Measurements from ENCODE around the gene KCND2. TPM values are rescaled to one million over a fixed set of nuclear protein-coding genes. Genes with fewer than 3 reads are reported as not detected.

Gene KCND2
- polyA plus RNA-seq, 1 of the 3 experiments (the other 2 are of a cell fraction): not detected

DNA sequence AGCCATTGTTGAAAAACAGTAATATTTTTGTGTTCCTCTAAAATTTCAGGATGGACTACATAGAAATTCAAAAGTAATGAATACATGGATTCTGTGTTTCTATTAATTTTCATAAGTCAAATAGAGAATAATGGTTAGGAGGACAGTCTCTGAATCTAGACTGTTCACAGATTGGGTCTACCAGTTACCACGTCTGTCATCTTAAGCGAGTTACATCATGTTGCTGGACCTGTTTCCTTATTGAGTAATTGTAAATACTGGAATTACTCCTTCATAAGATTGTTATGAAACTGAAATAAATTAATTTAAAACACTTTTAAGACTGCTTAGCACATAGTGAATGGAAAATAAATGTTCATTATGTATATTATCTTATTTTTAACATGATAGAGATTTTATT lies 172.3 kb downstream of the KCND2 start:
- Histone ChIP-seq H3K79me2 (ENCODE audit: insufficient read depth) (no peaks in the 10 kb centered on the region), H3F3A (replicated peaks; ENCODE audit: insufficient read depth) (no peaks in the 10 kb centered on the region), H2AFZ (ENCODE audit: low read depth) (no peak overlapping the region), H4K20me1 (ENCODE audit: insufficient read depth) (no peaks in the 10 kb centered on the region), H3K4me2 (no peak overlapping the region), H3K27ac (ENCODE audit: low read depth in 2 of 2, low read length in 1 of 2) (no peak overlapping the region), H3K9me3 (no peaks in the 10 kb centered on the region), H3K27me3 (ENCODE audit: insufficient read depth) (no peaks in the 10 kb centered on the region), H3K9me2 (no peaks in the 10 kb centered on the region), H3K9ac (no peak overlapping the region), H3K36me3 (replicated peaks in 1 of 2; ENCODE audit: control insufficient read depth in 1 of 2, insufficient read depth in 2 of 2, low read length in 1 of 2) (no peaks in the 10 kb centered on the region), H3K4me1 (ENCODE audit: control insufficient read depth in 1 of 2, insufficient read depth in 2 of 2, low read depth in 1 of 2, low read length in 1 of 2) (no peaks in the 10 kb centered on the region), H3K4me3 (ENCODE audit: low read depth in 2 of 2, low read length in 1 of 2) (no peak overlapping the region)
- ChIA-PET CTCF (no interaction called here), POLR2A (no interaction called here)
- 1% methylated on average over 2 of the region's 2 CpGs for WGBS (ENCODE audit: low lambda C conversion rate)
- DNase-seq: no peak
- TF ChIP-seq NRF1 (IDR thresholded peaks at IDR 0.05; ENCODE audit: low read depth, low read length) (no peak), MXI1 (IDR thresholded peaks at IDR 0.05; ENCODE audit: low read depth, low read length) (no peak), JUND (IDR thresholded peaks at IDR 0.05) (no peak), SIN3A (IDR thresholded peaks at IDR 0.05; ENCODE audit: borderline replicate concordance, low read depth, low read length) (no peak), SMC3 (IDR thresholded peaks at IDR 0.05; ENCODE audit: low read depth, low read length) (no peak), FOSL2 (IDR thresholded peaks at IDR 0.05; ENCODE audit: borderline replicate concordance, low read depth) (no peak), RCOR1 (IDR thresholded peaks at IDR 0.05; ENCODE audit: low read length) (no peak), GABPA (IDR thresholded peaks at IDR 0.05; ENCODE audit: low read depth) (no peak)
- TF ChIP-seq, protein P1, sequence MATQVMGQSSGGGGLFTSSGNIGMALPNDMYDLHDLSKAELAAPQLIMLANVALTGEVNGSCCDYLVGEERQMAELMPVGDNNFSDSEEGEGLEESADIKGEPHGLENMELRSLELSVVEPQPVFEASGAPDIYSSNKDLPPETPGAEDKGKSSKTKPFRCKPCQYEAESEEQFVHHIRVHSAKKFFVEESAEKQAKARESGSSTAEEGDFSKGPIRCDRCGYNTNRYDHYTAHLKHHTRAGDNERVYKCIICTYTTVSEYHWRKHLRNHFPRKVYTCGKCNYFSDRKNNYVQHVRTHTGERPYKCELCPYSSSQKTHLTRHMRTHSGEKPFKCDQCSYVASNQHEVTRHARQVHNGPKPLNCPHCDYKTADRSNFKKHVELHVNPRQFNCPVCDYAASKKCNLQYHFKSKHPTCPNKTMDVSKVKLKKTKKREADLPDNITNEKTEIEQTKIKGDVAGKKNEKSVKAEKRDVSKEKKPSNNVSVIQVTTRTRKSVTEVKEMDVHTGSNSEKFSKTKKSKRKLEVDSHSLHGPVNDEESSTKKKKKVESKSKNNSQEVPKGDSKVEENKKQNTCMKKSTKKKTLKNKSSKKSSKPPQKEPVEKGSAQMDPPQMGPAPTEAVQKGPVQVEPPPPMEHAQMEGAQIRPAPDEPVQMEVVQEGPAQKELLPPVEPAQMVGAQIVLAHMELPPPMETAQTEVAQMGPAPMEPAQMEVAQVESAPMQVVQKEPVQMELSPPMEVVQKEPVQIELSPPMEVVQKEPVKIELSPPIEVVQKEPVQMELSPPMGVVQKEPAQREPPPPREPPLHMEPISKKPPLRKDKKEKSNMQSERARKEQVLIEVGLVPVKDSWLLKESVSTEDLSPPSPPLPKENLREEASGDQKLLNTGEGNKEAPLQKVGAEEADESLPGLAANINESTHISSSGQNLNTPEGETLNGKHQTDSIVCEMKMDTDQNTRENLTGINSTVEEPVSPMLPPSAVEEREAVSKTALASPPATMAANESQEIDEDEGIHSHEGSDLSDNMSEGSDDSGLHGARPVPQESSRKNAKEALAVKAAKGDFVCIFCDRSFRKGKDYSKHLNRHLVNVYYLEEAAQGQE (IDR thresholded peaks at IDR 0.05; ENCODE audit: low read depth, low read length): no peak
- TF ChIP-seq, protein P2, sequence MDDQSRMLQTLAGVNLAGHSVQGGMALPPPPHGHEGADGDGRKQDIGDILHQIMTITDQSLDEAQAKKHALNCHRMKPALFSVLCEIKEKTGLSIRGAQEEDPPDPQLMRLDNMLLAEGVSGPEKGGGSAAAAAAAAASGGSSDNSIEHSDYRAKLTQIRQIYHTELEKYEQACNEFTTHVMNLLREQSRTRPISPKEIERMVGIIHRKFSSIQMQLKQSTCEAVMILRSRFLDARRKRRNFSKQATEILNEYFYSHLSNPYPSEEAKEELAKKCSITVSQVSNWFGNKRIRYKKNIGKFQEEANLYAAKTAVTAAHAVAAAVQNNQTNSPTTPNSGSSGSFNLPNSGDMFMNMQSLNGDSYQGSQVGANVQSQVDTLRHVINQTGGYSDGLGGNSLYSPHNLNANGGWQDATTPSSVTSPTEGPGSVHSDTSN (IDR thresholded peaks at IDR 0.05): no peak

DNA sequence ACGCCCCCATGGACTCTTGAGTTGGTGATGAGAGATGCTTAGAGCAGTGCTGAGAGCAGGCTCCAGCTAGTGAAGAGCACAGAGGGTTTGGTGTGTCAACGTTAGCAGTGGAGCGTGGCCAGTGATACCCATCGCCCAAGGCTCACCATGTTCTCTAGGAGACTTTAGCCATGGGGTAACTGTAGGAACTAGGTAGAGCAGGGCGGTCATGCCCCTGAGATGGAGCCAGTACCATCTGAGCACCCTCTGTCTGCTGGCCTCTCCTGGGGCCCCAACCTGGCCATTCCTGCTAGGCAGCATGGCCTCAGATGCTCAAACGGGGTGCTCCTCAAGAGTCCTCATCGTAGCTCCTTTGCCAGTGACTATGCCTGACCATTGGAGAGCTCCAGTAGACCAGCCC lies 179.7 kb downstream of the KCND2 start:
- Histone ChIP-seq H3K4me2 (no peak overlapping the region), H3K79me2 (ENCODE audit: insufficient read depth) (no peaks in the 10 kb centered on the region), H3K27me3 (ENCODE audit: insufficient read depth) (no peaks in the 10 kb centered on the region), H3K9me3 (no peaks in the 10 kb centered on the region), H3K4me3 (ENCODE audit: low read depth in 2 of 2, low read length in 1 of 2) (no peak overlapping the region), H3K9me2 (no peaks in the 10 kb centered on the region), H3K27ac (ENCODE audit: low read depth in 2 of 2, low read length in 1 of 2) (no peak overlapping the region), H3K4me1 (ENCODE audit: control insufficient read depth in 1 of 2, insufficient read depth in 2 of 2, low read depth in 1 of 2, low read length in 1 of 2) (no peaks in the 10 kb centered on the region), H2AFZ (ENCODE audit: low read depth) (no peak overlapping the region), H3K36me3 (replicated peaks in 1 of 2; ENCODE audit: control insufficient read depth in 1 of 2, insufficient read depth in 2 of 2, low read length in 1 of 2) (no peaks in the 10 kb centered on the region), H3F3A (replicated peaks; ENCODE audit: insufficient read depth) (no peaks in the 10 kb centered on the region), H3K9ac (no peak overlapping the region), H4K20me1 (ENCODE audit: insufficient read depth) (no peaks in the 10 kb centered on the region)
- CTCF ChIA-PET: no interaction called here
- DNase-seq: no peak
- 13% methylated on average over 5 of the region's 7 CpGs for WGBS (ENCODE audit: low lambda C conversion rate)
- POLR2A ChIA-PET: no interaction called here
- TF ChIP-seq EZH2phosphoT487 (IDR thresholded peaks at IDR 0.05; ENCODE audit: borderline replicate concordance, low read depth): no peak
- TF ChIP-seq, protein P3, sequence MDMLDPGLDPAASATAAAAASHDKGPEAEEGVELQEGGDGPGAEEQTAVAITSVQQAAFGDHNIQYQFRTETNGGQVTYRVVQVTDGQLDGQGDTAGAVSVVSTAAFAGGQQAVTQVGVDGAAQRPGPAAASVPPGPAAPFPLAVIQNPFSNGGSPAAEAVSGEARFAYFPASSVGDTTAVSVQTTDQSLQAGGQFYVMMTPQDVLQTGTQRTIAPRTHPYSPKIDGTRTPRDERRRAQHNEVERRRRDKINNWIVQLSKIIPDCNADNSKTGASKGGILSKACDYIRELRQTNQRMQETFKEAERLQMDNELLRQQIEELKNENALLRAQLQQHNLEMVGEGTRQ (IDR thresholded peaks at IDR 0.05; ENCODE audit: borderline replicate concordance, low read depth, low read length): no peak
- TF ChIP-seq, protein P4, sequence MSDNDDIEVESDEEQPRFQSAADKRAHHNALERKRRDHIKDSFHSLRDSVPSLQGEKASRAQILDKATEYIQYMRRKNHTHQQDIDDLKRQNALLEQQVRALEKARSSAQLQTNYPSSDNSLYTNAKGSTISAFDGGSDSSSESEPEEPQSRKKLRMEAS (IDR thresholded peaks at IDR 0.05; ENCODE audit: low read depth): no peak
- no peak for TF ChIP-seq GATA2 (CRISPR knock-in tag; IDR thresholded peaks at IDR 0.05)
- TF ChIP-seq RAD21 (IDR thresholded peaks at IDR 0.05; ENCODE audit: low read length): no peak
- TF ChIP-seq, protein P5, sequence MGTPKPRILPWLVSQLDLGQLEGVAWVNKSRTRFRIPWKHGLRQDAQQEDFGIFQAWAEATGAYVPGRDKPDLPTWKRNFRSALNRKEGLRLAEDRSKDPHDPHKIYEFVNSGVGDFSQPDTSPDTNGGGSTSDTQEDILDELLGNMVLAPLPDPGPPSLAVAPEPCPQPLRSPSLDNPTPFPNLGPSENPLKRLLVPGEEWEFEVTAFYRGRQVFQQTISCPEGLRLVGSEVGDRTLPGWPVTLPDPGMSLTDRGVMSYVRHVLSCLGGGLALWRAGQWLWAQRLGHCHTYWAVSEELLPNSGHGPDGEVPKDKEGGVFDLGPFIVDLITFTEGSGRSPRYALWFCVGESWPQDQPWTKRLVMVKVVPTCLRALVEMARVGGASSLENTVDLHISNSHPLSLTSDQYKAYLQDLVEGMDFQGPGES (IDR thresholded peaks at IDR 0.05; ENCODE audit: low read depth, low read length): no peak
- TF ChIP-seq FOXM1 (IDR thresholded peaks at IDR 0.05; ENCODE audit: low read depth): no peak
- TF ChIP-seq TEAD4 (IDR thresholded peaks at IDR 0.05; ENCODE audit: borderline replicate concordance, insufficient read depth): no peak
- TF ChIP-seq, protein P2 (IDR thresholded peaks at IDR 0.05): no peak
- TF ChIP-seq SIN3A (IDR thresholded peaks at IDR 0.05; ENCODE audit: borderline replicate concordance, low read depth, low read length): no peak
- TF ChIP-seq TCF12 (IDR thresholded peaks at IDR 0.05): no peak
